IPS-11a (cell line): ENCODE results near the gene GSG1L.

Experiments used
- H3K4me3 ChIP-seq: one replicate; pipeline ENCODE4 v1.5.1; 2013; ENCODE audit warnings: low read depth, low read length, control low read depth

Gene GSG1L

GRCh38 chr16:27859020-27859419 lies 204.5 kb downstream of the GSG1L start:
- H3K4me3 ChIP-seq, result no peak overlapping the region

GRCh38 chr16:27853651-27854050 lies 209.9 kb downstream of the GSG1L start:
- H3K4me3 ChIP-seq, result no peak overlapping the region

GRCh38 chr16:27853101-27853500 lies 210.4 kb downstream of the GSG1L start:
- no peak overlapping the region for H3K4me3 ChIP-seq

GRCh38 chr16:27852681-27853080 lies 210.8 kb downstream of the GSG1L start:
- H3K4me3 ChIP-seq, result no peak overlapping the region

- H3K4me3 ChIP-seq, result no peak overlapping the region
Observed at GRCh38 chr16:27852116-27852515, 211.4 kb downstream of the GSG1L start.

- H3K4me3 ChIP-seq, result no peak overlapping the region
Observed at GRCh38 chr16:27851586-27851985, 211.9 kb downstream of the GSG1L start.

- no peak overlapping the region for H3K4me3 ChIP-seq
Observed at GRCh38 chr16:27849621-27850020, 213.9 kb downstream of the GSG1L start.

GRCh38 chr16:27847030-27847550 lies 216.4 kb downstream of the GSG1L start:
- H3K4me3 ChIP-seq, result no peak overlapping the region

GRCh38 chr16:27844826-27845225 lies 218.7 kb downstream of the GSG1L start:
- H3K4me3 ChIP-seq, result no peak overlapping the region

GRCh38 chr16:27843800-27844199 lies 219.7 kb downstream of the GSG1L start:
- H3K4me3 ChIP-seq, result no peak overlapping the region

- H3K4me3 ChIP-seq, result no peak overlapping the region
Observed at GRCh38 chr16:27841911-27842310, 221.6 kb downstream of the GSG1L start.

- no peak overlapping the region for H3K4me3 ChIP-seq
Observed at GRCh38 chr16:27841061-27841801, 222.3 kb downstream of the GSG1L start.

GRCh38 chr16:27840311-27841060 lies 223.0 kb downstream of the GSG1L start:
- no peak overlapping the region for H3K4me3 ChIP-seq

- H3K4me3 ChIP-seq, result no peak overlapping the region
Observed at GRCh38 chr16:27839419-27839818, 224.1 kb downstream of the GSG1L start.

- no peak overlapping the region for H3K4me3 ChIP-seq
Observed at GRCh38 chr16:27838536-27839175, 224.9 kb downstream of the GSG1L start.

- no peak overlapping the region for H3K4me3 ChIP-seq
Observed at GRCh38 chr16:27829975-27830374, 233.5 kb downstream of the GSG1L start.

- no peak overlapping the region for H3K4me3 ChIP-seq
Observed at GRCh38 chr16:27828671-27829070, 234.8 kb downstream of the GSG1L start.

GRCh38 chr16:27827765-27828164 lies 235.7 kb downstream of the GSG1L start:
- H3K4me3 ChIP-seq, result no peak overlapping the region

- no peak overlapping the region for H3K4me3 ChIP-seq
Observed at GRCh38 chr16:27826893-27827289, 236.6 kb downstream of the GSG1L start.

GRCh38 chr16:27826081-27826892 lies 237.2 kb downstream of the GSG1L start:
- H3K4me3 ChIP-seq, result no peak overlapping the region

GRCh38 chr16:27824786-27825185 lies 238.7 kb downstream of the GSG1L start:
- H3K4me3 ChIP-seq, result no peak overlapping the region
